ENCODE measurements around the gene AFAP1. TPM values are rescaled to one million over a fixed set of nuclear protein-coding genes. Genes with fewer than 3 reads are reported as not detected.

The AFAP1 gene
- total RNA-seq, 2 donors from 2014 or later: 7.2 to 9.1 TPM

DNA sequence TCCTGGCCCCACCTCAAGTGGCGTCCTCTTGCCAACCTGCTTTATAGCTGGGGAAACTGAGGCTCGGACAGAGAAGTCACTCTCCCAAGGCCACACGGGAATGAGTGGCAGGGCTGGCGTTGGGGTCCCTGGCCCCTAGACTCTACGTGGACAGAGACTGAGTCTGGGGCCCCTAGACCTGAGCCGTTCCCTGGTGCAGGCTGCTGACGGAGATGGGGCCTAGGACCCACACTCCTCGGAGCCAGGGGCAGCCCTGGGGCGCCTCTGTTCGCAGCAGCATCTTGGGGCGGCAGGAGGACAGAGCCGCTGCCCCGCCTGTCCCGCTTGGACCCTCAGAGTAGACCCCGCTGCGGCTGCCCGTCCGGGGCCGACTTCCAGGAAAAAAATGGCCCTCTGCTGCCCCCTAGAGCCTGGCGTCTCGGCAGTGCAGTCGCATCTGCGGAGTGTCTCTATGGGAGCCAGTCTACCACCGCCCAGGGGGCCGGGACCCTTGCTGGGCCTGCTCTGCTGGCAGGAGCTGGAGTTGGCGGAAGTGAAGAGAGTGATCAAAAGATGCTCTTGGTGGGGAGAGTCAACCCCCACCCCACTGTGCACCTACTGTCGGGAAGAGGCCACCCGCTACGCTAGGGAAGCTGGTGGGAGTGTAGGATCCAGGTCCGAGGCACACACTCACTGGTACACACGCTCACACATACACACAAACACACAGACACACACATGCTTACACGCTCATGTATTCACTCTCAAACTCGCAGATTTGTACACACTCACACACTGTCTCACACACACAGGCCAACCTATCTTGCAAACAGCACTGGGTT is 220.1 kb downstream of the AFAP1 start:
- Mint-ChIP-seq H3K4me1 (ENCODE audit: low read depth in 2 of 2) (peaks cover 14 to 22% of the 10 kb centered on the region in 2 donors), H3K4me3 (no peak overlapping the region), H3K36me3 (no peaks in the 10 kb centered on the region), H3K27me3 (peaks cover 12 to 14% of the 10 kb centered on the region in 2 donors), H3K27ac (no peak overlapping the region), H3K9me3 (peaks cover 7% of the 10 kb centered on the region)
- DNase-seq (ENCODE audit: low spot score): peak; percentile 77
- ATAC-seq: peak; percentile 47 to 67

DNA sequence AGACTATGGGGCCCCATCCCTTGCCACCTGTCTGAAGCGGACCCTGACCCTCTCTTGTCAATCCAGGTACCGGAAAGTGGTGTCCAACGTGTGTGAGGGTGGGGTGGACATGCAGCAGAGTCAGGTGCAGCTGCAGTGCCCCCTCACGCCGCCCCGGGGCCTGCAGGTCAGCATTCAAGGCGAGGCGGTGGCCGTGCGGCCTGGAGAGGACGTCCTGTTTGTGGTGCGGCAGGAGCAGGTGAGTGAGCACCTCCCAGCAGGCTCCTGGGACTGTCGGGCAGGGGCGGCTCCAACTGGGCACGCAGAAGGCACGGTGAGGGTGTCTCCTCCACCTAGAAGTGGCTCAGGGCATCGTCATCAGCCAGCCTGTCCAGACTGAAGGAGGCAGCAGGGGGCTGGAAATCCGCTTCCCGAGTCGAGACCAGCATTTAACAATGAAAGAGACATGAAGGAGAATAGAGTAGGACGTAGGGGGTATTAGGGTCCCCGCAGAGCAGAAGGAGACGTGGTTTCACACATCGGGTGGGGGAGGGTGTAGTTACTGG is 221.6 kb downstream of the AFAP1 start:
- DNase-seq (ENCODE audit: low spot score): no peak

GRCh38 chr4:7717161-7717560 is 222.5 kb downstream of the AFAP1 start:
- Mint-ChIP-seq H3K27me3 (peaks cover 9 to 12% of the 10 kb centered on the region in 2 donors), H3K4me1 (ENCODE audit: low read depth in 2 of 2) (peaks cover 10% of the 10 kb centered on the region in 2 donors), H3K27ac (no peak overlapping the region), H3K9me3 (no peaks in the 10 kb centered on the region), H3K4me3 (no peak overlapping the region), H3K36me3 (no peaks in the 10 kb centered on the region)
- DNase-seq (ENCODE audit: low spot score) (no peak), ATAC-seq (no peak)

More for the DNA sequence above, 221.6 kb downstream of the AFAP1 start:
- H3K36me3 Mint-ChIP-seq: no peaks in the 10 kb centered on the region
- no peak for ATAC-seq
- H3K9me3 Mint-ChIP-seq: no peaks in the 10 kb centered on the region
- H3K27me3 Mint-ChIP-seq: peaks cover 12 to 14% of the 10 kb centered on the region in 2 donors
- H3K27ac Mint-ChIP-seq: no peak overlapping the region
- H3K4me3 Mint-ChIP-seq: no peak overlapping the region
- peaks cover 10 to 14% of the 10 kb centered on the region in 2 donors for H3K4me1 Mint-ChIP-seq (ENCODE audit: low read depth in 2 of 2)

- peaks cover 10 to 13% of the 10 kb centered on the region in 2 donors for H3K4me1 Mint-ChIP-seq (ENCODE audit: low read depth in 2 of 2)
- H3K27me3 Mint-ChIP-seq: peaks cover 9 to 12% of the 10 kb centered on the region in 2 donors
- DNase-seq (ENCODE audit: low spot score) (no peak), ATAC-seq (no peak)
- no peak overlapping the region for H3K27ac Mint-ChIP-seq
- no peaks in the 10 kb centered on the region for H3K9me3 Mint-ChIP-seq
- H3K4me3 Mint-ChIP-seq: no peak overlapping the region
- no peaks in the 10 kb centered on the region for H3K36me3 Mint-ChIP-seq
Observed at GRCh38 chr4:7716010-7716721, 223.5 kb downstream of the AFAP1 start.

GRCh38 chr4:7715271-7716009 is 224.2 kb downstream of the AFAP1 start:
- no peaks in the 10 kb centered on the region for H3K36me3 Mint-ChIP-seq
- H3K27ac Mint-ChIP-seq: no peak overlapping the region
- H3K4me1 Mint-ChIP-seq (ENCODE audit: low read depth in 2 of 2): peaks cover 10 to 13% of the 10 kb centered on the region in 2 donors
- no peak overlapping the region for H3K4me3 Mint-ChIP-seq
- DNase-seq (ENCODE audit: low spot score) (no peak), ATAC-seq (no peak)
- no peaks in the 10 kb centered on the region for H3K9me3 Mint-ChIP-seq
- peaks cover 9% of the 10 kb centered on the region in 2 donors for H3K27me3 Mint-ChIP-seq

DNA sequence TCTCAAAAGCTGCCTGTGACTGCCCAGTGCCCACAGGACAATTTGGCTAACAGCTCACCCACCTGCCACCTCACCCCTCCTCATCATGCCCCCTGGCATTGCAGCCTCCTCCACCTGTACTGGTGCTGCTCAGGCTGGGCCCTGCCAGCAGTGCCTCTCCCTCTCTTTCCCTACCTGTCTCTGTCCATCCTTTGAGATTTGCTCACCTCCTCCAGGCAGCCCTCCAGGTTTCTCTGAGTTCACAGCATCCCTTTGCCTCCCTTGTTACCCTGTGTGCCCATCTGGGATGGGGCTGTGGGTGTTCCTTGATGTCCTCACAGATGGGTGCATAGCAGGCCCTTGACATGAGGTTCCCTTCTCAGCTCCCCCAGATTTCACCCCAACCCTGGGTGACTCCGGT is 224.9 kb downstream of the AFAP1 start:
- H3K4me3 Mint-ChIP-seq: no peak overlapping the region
- no peaks in the 10 kb centered on the region for H3K36me3 Mint-ChIP-seq
- no peaks in the 10 kb centered on the region for H3K9me3 Mint-ChIP-seq
- no peak for DNase-seq (ENCODE audit: low spot score)
- peaks cover 10 to 13% of the 10 kb centered on the region in 2 donors for H3K4me1 Mint-ChIP-seq (ENCODE audit: low read depth in 2 of 2)
- ATAC-seq: no peak
- peaks cover 2% of the 10 kb centered on the region in 2 donors for H3K27me3 Mint-ChIP-seq
- no peak overlapping the region for H3K27ac Mint-ChIP-seq

DNA sequence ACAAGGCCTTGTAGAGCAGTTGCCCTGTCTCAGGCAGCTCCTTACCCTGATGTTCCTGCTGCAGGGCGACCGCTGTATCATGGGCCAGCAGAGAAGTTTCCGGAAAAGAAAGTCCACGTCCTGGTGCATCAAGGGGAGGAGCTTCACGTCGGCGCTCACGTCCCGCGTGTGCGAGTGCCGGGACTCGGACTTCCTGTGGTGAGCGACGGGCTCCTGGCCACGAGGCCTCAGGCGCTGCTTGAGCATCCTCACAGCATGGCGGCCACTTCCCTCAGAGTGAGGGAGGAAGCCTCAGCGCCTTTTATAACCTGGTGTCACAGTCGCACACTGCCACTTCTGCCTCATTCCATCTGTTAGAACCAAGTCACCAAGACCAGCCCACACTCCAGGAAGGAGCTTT is 225.5 kb downstream of the AFAP1 start:
- no peak overlapping the region for H3K4me3 Mint-ChIP-seq
- H3K36me3 Mint-ChIP-seq: no peaks in the 10 kb centered on the region

GRCh38 chr4:7713757-7714156 is 225.9 kb downstream of the AFAP1 start:
- Mint-ChIP-seq H3K36me3 (no peaks in the 10 kb centered on the region), H3K4me3 (no peak overlapping the region), H3K4me1 (ENCODE audit: low read depth in 2 of 2) (peaks cover 10 to 13% of the 10 kb centered on the region in 2 donors), H3K9me3 (no peaks in the 10 kb centered on the region), H3K27me3 (peaks cover 0 to 2% of the 10 kb centered on the region in 2 donors), H3K27ac (no peak overlapping the region)
- DNase-seq (ENCODE audit: low spot score) (no peak), ATAC-seq (no peak)

More for the DNA sequence above, 225.5 kb downstream of the AFAP1 start:
- Mint-ChIP-seq H3K4me1 (ENCODE audit: low read depth in 2 of 2) (peaks cover 10 to 13% of the 10 kb centered on the region in 2 donors), H3K9me3 (no peaks in the 10 kb centered on the region), H3K27me3 (peaks cover 0 to 2% of the 10 kb centered on the region in 2 donors), H3K27ac (no peak overlapping the region)
- DNase-seq (ENCODE audit: low spot score) (no peak), ATAC-seq (no peak)

- ATAC-seq: no peak
- H3K9me3 Mint-ChIP-seq: no peaks in the 10 kb centered on the region
- H3K4me3 Mint-ChIP-seq: no peak overlapping the region
- no peaks in the 10 kb centered on the region for H3K36me3 Mint-ChIP-seq
- peaks cover 6 to 9% of the 10 kb centered on the region in 2 donors for H3K4me1 Mint-ChIP-seq (ENCODE audit: low read depth in 2 of 2)
- no peak overlapping the region for H3K27ac Mint-ChIP-seq
- DNase-seq (ENCODE audit: low spot score): no peak
- H3K27me3 Mint-ChIP-seq: peaks cover 0 to under 1% of the 10 kb centered on the region in 2 donors
Observed at GRCh38 chr4:7712021-7712671, 227.5 kb downstream of the AFAP1 start.

DNA sequence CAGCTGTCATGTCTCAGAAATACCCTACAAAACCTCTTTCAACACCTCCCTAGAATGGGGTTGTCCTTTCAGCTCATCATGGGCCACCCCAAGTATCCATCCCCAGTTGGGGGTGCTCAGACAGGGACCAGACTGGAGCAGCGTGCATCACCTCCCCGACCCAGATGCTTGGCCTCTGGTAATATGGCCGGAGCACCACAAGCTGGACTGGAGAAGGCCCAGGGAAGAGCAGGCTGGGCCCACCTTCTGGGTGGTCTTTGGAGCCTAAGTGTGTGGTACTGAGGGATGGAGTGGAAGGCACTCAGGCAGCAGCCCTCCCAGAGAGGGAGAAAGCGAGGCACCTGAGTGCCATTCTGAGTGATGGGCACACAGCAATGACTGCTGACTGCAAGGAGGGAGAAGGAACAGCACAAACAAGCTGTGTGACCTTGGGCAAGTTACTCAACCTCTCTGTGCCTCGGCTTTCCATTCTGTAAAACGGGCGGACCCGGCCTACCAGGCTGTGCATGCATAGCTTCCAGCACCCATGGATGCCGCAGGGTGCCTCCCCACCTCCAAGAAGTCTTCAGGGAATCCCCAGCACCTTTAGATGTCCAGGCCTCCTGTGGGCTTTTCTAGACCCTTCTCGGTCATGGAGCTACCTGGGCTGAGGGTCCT is 228.2 kb downstream of the AFAP1 start:
- no peaks in the 10 kb centered on the region for H3K9me3 Mint-ChIP-seq
- ATAC-seq (no peak), DNase-seq (ENCODE audit: low spot score) (no peak)
- no peaks in the 10 kb centered on the region for H3K27me3 Mint-ChIP-seq
- H3K27ac Mint-ChIP-seq: no peak overlapping the region
- peaks cover 5 to 9% of the 10 kb centered on the region in 2 donors for H3K4me1 Mint-ChIP-seq (ENCODE audit: low read depth in 2 of 2)
- H3K4me3 Mint-ChIP-seq: no peak overlapping the region
- no peaks in the 10 kb centered on the region for H3K36me3 Mint-ChIP-seq

GRCh38 chr4:7710576-7711306 is 228.9 kb downstream of the AFAP1 start:
- Mint-ChIP-seq H3K36me3 (no peaks in the 10 kb centered on the region), H3K27ac (no peak overlapping the region), H3K4me1 (ENCODE audit: low read depth in 2 of 2) (peaks cover 0 to 6% of the 10 kb centered on the region in 2 donors), H3K9me3 (no peaks in the 10 kb centered on the region), H3K27me3 (no peaks in the 10 kb centered on the region), H3K4me3 (no peak overlapping the region)
- ATAC-seq (no peak), DNase-seq (ENCODE audit: low spot score) (no peak)

- Mint-ChIP-seq H3K27me3 (no peaks in the 10 kb centered on the region), H3K36me3 (no peaks in the 10 kb centered on the region), H3K27ac (no peak overlapping the region), H3K9me3 (no peaks in the 10 kb centered on the region), H3K4me1 (ENCODE audit: low read depth in 2 of 2) (peaks cover 0 to 6% of the 10 kb centered on the region in 2 donors), H3K4me3 (no peak overlapping the region)
- DNase-seq (ENCODE audit: low spot score) (no peak), ATAC-seq (no peak)
Observed at GRCh38 chr4:7710126-7710525, 229.5 kb downstream of the AFAP1 start.
